ENCODE measurements around the gene ARF3. TPM values are rescaled to one million over a fixed set of nuclear protein-coding genes. Genes with fewer than 3 reads are reported as not detected.

ARF3 gene
- total and polyA plus RNA-seq, 9 donors, result 25.5 to 243 (median 100) TPM

GRCh38 chr12:48985475-48985897, 28.2 kb upstream of the ARF3 start:
- Histone ChIP-seq H3K27ac (no peak overlapping the region), H3K4me1 (ENCODE audit: insufficient read depth) (peaks cover 4% of the 10 kb centered on the region), H3K4me3 (no peak overlapping the region), H3K27me3 (no peaks in the 10 kb centered on the region), H3K36me3 (no peaks in the 10 kb centered on the region), H3K9me3 (no peaks in the 10 kb centered on the region)
- 13 to 23% (median 17%) methylated on average over 10 of the region's 10 CpGs for WGBS, 3 donors
- no peak for TF ChIP-seq POLR2A (IDR thresholded peaks at IDR 0.05)
- TF ChIP-seq EP300 (IDR thresholded peaks at IDR 0.05), result no peak
- TF ChIP-seq CTCF (IDR thresholded peaks at IDR 0.05), result no peak
- no peak for DNase-seq
- intact Hi-C loops (cut with DNase I), result loop anchor here in 1 of 4 donors (10.0 kb wide), 1 partner anchor 61 kb away; the partner anchor contains the start of gene FKBP11

DNA sequence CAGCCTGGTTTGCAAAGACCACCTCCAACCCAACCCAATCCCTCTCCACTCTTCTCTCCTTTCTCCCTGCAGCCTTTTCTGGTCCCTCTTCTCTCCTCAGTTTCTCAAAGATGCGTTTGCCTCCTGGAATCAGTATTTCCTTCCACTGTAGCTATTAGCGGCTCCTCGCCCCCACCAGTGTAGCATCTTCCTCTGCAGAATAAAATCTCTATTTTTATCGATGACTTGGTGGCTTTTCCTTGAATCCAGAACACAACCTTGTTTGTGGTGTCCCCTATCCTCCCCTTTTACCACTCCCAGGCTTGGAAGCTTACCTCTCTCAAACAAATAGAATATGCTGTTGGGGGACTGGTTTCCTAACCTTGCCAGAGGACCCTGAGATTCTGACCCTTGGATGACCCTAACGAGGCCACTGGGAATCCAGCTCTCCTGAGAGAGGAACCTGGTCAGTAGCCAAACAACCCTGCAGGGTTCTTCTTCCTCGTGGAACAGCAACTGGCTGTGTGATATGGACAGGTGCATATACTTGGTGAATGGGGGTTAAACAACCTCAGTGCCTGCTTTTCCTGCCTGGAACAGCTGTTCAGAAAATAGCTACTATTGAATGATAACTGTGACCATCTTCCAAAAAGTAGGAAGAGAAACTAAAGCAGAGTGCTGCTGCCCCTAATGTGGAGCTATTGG, 25.3 kb upstream of the ARF3 start:
- 45 to 52% (median 47%) methylated on average over 6 of the region's 6 CpGs for WGBS, 3 donors
- Histone ChIP-seq H3K27me3 (peaks cover 7% of the 10 kb centered on the region), H3K4me3 (no peak overlapping the region), H3K36me3 (no peaks in the 10 kb centered on the region), H3K9me3 (no peaks in the 10 kb centered on the region), H3K27ac (no peak overlapping the region), H3K4me1 (ENCODE audit: insufficient read depth) (peaks cover 11% of the 10 kb centered on the region)
- no peak for TF ChIP-seq CTCF (IDR thresholded peaks at IDR 0.05)
- no peak for TF ChIP-seq POLR2A (IDR thresholded peaks at IDR 0.05)
- TF ChIP-seq EP300 (IDR thresholded peaks at IDR 0.05), result no peak
- no peak for DNase-seq
- intact Hi-C loops (cut with DNase I), result loop anchor here in 1 of 4 donors (10.0 kb wide), 1 partner anchor 58 kb away; the partner anchor contains the start of gene FKBP11

DNA sequence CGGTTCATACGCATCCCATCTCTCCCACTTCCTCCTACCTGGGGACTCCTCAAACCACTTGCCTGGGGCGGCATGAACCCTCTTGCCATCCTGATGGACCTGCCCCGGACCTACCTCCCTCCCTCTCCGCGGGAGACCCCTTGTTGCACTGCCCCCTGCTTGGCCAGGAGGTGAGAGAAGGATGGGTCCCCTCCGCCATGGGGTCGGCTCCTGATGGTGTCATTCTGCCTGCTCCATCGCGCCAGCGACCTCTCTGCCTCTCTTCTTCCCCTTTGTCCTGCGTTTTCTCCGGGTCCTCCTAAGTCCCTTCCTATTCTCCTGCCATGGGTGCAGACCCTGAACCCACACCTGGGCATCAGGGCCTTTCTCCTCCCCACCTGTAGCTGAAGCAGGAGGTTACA, 24.5 kb upstream of the ARF3 start:
- peaks cover 7% of the 10 kb centered on the region for H3K27me3 ChIP-seq
- no peaks in the 10 kb centered on the region for H3K36me3 ChIP-seq
- H3K4me3 ChIP-seq, result no peak overlapping the region
- H3K4me1 ChIP-seq (ENCODE audit: insufficient read depth), result peaks cover 11% of the 10 kb centered on the region
- intact Hi-C loops (cut with DNase I), result loop anchor here in 1 of 4 donors (10.0 kb wide), 1 partner anchor 57 kb away; the partner anchor contains the start of gene FKBP11
- no peak for DNase-seq
- no peaks in the 10 kb centered on the region for H3K9me3 ChIP-seq
- TF ChIP-seq CTCF (IDR thresholded peaks at IDR 0.05), result no peak
- TF ChIP-seq POLR2A (IDR thresholded peaks at IDR 0.05), result no peak
- TF ChIP-seq EP300 (IDR thresholded peaks at IDR 0.05), result no peak
- no peak overlapping the region for H3K27ac ChIP-seq
- WGBS, 3 donors, result 4 to 17% (median 6%) methylated on average over 13 of the region's 13 CpGs

GRCh38 chr12:48980953-48981756, 23.9 kb upstream of the ARF3 start:
- intact Hi-C loops (cut with DNase I), result loop anchor here in 1 of 4 donors (10.0 kb wide), 1 partner anchor 56 kb away; the partner anchor contains the start of gene FKBP11
- Histone ChIP-seq H3K4me1 (ENCODE audit: insufficient read depth) (peaks cover 11% of the 10 kb centered on the region), H3K4me3 (no peak overlapping the region), H3K9me3 (no peaks in the 10 kb centered on the region), H3K27me3 (peaks cover 7% of the 10 kb centered on the region), H3K36me3 (no peaks in the 10 kb centered on the region), H3K27ac (no peak overlapping the region)
- no peak for TF ChIP-seq POLR2A (IDR thresholded peaks at IDR 0.05)
- TF ChIP-seq EP300 (IDR thresholded peaks at IDR 0.05), result no peak
- no peak for TF ChIP-seq CTCF (IDR thresholded peaks at IDR 0.05)
- no peak for DNase-seq
- 1 to 4% (median 2%) methylated on average over 88 to 91 of the region's 91 CpGs for WGBS, 3 donors

Data from ovary (tissue), 9 donors.